Keratinocyte (primary cell): ENCODE measurements around the gene P3H2.

Experiments
- EZH2 ChIP-seq: IDR thresholded peaks from one replicate; pipeline ENCODE4 v1.6.1; 2012; ENCODE audit warnings: inconsistent platforms, mild to moderate bottlenecking, low read length, moderate library complexity
- TF ChIP-seq, protein P1 (sequence below), 3 experiments: IDR thresholded peaks in 1 of 3; conservative IDR thresholded peaks in 1 of 3; optimal IDR thresholded peaks in 1 of 3; 2 replicates in 2 of 3; 3 replicates in 1 of 3; pipeline versions ENCODE3 to v1.5.1; 2011; ENCODE audit warnings: low read length in 3 of 3, mild to moderate bottlenecking in 3 of 3, moderate library complexity in 2 of 3, control low read depth in 1 of 3, inconsistent platforms in 1 of 3; ENCODE audit not compliant: insufficient read depth in 2 of 3; ENCODE audit errors: extremely low read depth in 1 of 3

DNA sequence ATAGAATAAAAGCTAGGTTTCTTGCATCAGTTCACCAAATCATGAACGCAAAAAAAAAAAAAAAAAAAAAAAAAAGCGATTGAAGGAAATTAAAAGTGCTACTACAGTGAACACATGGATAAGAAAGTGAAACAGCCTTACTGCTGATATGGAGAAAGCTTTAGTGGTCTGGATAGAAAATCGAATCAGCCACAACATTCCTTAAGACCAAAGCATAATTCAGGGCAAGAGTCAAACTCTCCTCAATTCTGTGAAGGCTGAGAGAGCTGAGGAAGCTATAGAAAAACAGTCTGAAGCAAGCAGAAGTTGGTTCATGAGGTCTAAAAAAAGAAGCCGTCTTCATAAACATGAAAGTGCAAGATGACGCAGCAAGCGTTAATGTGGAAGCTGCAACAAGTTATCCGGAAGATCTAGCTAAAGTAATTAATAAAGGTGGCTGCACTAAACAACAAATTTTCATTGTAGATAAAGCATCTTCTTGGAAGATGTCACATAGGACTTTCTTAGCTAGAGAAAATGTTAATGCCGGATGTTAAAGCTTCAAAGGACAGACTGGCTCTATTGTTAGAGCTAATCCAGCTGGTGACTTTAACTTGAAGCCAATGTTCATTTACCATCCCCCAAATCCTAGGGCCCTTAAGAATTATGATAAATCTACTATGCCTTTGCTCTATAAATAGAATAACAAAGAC lies 19.2 kb downstream of the P3H2 start:
- TF ChIP-seq, protein P1, sequence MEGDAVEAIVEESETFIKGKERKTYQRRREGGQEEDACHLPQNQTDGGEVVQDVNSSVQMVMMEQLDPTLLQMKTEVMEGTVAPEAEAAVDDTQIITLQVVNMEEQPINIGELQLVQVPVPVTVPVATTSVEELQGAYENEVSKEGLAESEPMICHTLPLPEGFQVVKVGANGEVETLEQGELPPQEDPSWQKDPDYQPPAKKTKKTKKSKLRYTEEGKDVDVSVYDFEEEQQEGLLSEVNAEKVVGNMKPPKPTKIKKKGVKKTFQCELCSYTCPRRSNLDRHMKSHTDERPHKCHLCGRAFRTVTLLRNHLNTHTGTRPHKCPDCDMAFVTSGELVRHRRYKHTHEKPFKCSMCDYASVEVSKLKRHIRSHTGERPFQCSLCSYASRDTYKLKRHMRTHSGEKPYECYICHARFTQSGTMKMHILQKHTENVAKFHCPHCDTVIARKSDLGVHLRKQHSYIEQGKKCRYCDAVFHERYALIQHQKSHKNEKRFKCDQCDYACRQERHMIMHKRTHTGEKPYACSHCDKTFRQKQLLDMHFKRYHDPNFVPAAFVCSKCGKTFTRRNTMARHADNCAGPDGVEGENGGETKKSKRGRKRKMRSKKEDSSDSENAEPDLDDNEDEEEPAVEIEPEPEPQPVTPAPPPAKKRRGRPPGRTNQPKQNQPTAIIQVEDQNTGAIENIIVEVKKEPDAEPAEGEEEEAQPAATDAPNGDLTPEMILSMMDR (optimal IDR thresholded peaks at IDR 0.05 in 1 of 3, IDR thresholded peaks at IDR 0.05 in 1 of 3, conservative IDR thresholded peaks at IDR 0.05 in 1 of 3; ENCODE audit: extremely low read depth in 1 of 3, insufficient read depth in 2 of 3, low read length in 3 of 3): no peak
- no peak for TF ChIP-seq EZH2
